Endothelial cell of umbilical vein (primary cell): ENCODE data around the gene NOL12.

ENCODE experiments used
- EZH2 ChIP-seq: IDR thresholded peaks from 2 replicates; pipeline ENCODE4 v1.6.1; 2012; ENCODE audit warnings: borderline replicate concordance, low read depth, mild to moderate bottlenecking, moderate library complexity, low read length, inconsistent platforms; ENCODE audit not compliant: severe bottlenecking
- MYC ChIP-seq: IDR thresholded peaks from one replicate; pipeline ENCODE4 v1.6.1; 2011; ENCODE audit warnings: mild to moderate bottlenecking, low read depth, low read length
- POLR2A ChIP-seq: IDR thresholded peaks from 2 replicates; pipeline ENCODE4 v1.6.1; 2012; ENCODE audit warnings: low read depth, mild to moderate bottlenecking, control low read depth, low read length
- POLR2AphosphoS5 ChIP-seq: IDR thresholded peaks from 2 replicates; pipeline ENCODE4 v1.6.1; 2012; ENCODE audit warnings: low read depth, mild to moderate bottlenecking, control low read depth, low read length, moderate library complexity; ENCODE audit not compliant: insufficient read depth
- TF ChIP-seq, protein P1 (sequence below), 2 donors: IDR thresholded peaks; 1 replicate in 1 of 2; 2 replicates in 1 of 2; pipeline ENCODE4 v1.5.1; 2011; ENCODE audit warnings: low read length in 2 of 2, mild to moderate bottlenecking in 2 of 2, moderate library complexity in 2 of 2, control low read depth in 1 of 2, inconsistent platforms in 1 of 2, low read depth in 1 of 2; ENCODE audit not compliant: insufficient read depth in 1 of 2; ENCODE audit errors: extremely low read depth in 1 of 2
- TF ChIP-seq, protein P2 (sequence below): IDR thresholded peaks from 2 replicates; pipeline ENCODE4 v1.6.1; 2011; ENCODE audit not compliant: insufficient read depth, insufficient read length

DNA sequence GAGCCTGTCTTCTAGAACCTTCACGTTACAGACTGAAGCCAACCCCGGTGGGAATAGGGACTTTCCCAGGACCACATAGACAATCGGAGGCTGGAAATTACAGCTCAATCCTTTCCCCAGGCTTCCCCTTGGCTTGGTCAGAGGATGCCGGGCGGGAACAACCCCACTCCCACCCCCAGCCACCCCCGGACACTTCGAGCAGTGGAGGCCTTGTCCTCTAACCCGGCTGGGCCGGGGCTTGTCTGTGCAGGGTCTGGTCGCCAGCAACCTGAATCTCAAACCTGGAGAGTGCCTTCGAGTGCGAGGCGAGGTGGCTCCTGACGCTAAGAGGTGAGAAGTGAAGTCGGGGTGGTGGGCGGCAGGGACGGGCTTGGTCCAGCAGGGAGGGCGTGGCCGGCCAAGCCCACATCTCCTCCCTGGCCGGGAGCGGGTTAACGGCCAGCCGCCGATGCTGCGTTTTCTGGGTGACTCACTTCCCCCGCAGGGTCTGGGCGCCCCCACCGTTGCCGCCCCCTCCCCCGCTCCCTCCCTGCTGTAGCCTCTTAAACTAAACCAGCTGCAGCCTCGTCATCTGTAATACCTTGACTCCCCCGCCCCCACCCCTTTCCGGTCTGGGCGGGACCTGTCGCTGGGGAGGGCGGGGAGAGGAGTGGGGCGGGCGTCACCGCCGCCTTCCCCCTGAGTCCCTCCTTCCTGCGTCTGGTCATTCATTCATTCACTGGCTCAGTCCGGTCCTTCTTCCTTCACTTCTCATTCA lies 9.2 kb upstream of the NOL12 start:
- TF ChIP-seq, protein P1, sequence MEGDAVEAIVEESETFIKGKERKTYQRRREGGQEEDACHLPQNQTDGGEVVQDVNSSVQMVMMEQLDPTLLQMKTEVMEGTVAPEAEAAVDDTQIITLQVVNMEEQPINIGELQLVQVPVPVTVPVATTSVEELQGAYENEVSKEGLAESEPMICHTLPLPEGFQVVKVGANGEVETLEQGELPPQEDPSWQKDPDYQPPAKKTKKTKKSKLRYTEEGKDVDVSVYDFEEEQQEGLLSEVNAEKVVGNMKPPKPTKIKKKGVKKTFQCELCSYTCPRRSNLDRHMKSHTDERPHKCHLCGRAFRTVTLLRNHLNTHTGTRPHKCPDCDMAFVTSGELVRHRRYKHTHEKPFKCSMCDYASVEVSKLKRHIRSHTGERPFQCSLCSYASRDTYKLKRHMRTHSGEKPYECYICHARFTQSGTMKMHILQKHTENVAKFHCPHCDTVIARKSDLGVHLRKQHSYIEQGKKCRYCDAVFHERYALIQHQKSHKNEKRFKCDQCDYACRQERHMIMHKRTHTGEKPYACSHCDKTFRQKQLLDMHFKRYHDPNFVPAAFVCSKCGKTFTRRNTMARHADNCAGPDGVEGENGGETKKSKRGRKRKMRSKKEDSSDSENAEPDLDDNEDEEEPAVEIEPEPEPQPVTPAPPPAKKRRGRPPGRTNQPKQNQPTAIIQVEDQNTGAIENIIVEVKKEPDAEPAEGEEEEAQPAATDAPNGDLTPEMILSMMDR (IDR thresholded peaks at IDR 0.05; ENCODE audit: extremely low read depth in 1 of 2, insufficient read depth in 1 of 2, low read depth in 1 of 2, low read length in 2 of 2), result no peak
- peak; percentile 95 for TF ChIP-seq POLR2AphosphoS5
- TF ChIP-seq EZH2, result no peak
- peak; percentile 81 for TF ChIP-seq POLR2A
- TF ChIP-seq MYC, result no peak
- TF ChIP-seq, protein P2, sequence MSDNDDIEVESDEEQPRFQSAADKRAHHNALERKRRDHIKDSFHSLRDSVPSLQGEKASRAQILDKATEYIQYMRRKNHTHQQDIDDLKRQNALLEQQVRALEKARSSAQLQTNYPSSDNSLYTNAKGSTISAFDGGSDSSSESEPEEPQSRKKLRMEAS, result no peak
